Measurements from ENCODE around the gene LRRC51.

- TF ChIP-seq EZH2phosphoT487 (conservative IDR thresholded peaks at IDR 0.05; ENCODE audit: low read length) = no peak
- TF ChIP-seq CTCF (IDR thresholded peaks at IDR 0.05; ENCODE audit: insufficient read depth, low read length, poor library complexity, severe bottlenecking) = no peak
These were observed 18.8 kb upstream of the LRRC51 start for GRCh38 chr11:72061739-72062396.

Data from SU-DHL-6 (cell line).